ENCODE measurements around the gene PTP4A1.
"Not testable (repeated sequence)": the region's sequence is repeated elsewhere in the genome, so short reads cannot be mapped to it uniquely, and the experiment has no call there.

Gene PTP4A1

DNA sequence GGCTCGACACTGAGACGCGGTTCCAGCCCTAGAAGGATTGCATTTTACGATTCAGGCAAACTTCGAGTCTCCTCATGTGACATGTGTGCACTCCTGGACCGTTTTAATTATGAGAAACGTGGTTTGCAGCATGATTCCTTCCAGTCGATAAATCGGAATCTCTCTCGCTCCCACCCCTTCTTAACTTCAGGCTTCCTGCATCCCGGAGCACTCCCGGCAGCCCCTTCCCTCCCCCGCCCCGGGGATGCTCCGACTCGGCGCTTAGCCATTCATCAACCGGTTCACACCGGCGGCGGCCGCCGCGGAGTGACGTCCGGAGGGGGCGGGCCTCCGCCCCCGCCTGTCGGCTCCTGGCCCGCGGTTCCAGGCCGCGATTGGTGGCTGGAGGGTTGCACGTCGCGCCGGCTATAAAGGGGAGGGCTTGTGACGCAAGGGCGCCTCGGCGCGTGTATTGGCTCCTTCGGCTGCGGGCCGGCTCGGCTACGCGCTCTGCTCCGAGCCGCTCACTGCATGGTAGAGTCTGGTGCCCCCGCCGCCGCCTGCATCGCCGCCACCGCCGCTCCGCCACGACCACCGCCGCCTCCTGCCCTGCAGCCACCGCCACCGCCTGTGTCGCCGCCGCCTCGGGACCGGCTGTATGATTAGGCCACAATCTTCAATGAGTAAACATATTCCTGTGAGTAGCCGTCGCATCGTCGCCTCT, at the start of gene PTP4A1, which contains the start of gene LOC128125822:
Gene PTP4A1, plus strand, starts transcription at position 437 of the 703 bp plus-strand sequence. CDS start 4,401 bp downstream, outside the sequence.
Gene LOC128125822, plus strand, starts transcription at position 437 of the 703 bp plus-strand sequence.
- DNase-seq, result peak; percentile 98

GRCh38 chr6:63522911-63523287, 49.4 kb upstream of the PTP4A1 start:
- DNase-seq, result not testable (repeated sequence)

- DNase-seq, result no peak
Measured at GRCh38 chr6:63523630-63524029, 48.6 kb upstream of the PTP4A1 start.

GRCh38 chr6:63525186-63525878, 46.9 kb upstream of the PTP4A1 start:
- peak; percentile 10 for DNase-seq

DNA sequence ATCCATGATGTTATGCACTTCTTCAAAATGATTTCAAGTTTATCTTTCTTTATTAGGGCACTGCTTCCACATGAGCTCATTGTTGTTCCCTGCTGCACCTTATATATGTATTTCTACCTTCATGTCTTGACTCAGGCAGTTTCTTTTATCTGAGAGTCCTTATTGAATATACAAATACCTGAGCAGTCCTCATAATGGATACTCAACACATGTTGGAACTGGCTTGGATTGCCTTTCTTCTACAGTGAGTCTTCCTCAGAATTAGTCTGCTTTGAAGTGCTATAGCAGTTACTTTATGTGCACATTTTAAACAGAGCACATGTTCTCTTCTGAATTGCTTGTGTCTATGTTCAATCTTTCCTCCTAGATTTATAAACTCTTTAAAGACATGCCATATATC, 45.3 kb upstream of the PTP4A1 start:
- DNase-seq, result no peak

GRCh38 chr6:63527658-63528514, 44.4 kb upstream of the PTP4A1 start:
- no peak for DNase-seq

DNA sequence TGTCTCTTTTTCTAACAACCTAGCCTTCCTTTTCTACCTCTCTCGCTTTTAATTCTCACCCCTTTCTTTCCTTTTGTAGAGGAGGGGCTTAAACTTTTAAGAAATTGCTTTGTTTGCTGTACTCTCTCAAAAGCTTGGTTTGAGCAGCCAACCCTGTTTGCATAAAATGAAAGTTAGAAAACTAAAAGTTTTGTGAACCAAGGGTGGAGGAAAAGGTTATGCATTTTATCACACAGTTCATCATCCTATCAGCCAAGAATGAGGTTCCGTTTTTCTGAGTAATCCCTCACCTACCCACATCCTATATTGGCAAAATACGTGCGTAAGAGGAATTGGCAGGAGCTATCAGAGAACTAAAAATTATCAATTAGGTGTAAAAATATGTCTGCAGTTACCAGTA, 42.8 kb upstream of the PTP4A1 start:
- peak; percentile 49 for DNase-seq

GRCh38 chr6:63530182-63530581, 42.1 kb upstream of the PTP4A1 start:
- no peak for DNase-seq

DNA sequence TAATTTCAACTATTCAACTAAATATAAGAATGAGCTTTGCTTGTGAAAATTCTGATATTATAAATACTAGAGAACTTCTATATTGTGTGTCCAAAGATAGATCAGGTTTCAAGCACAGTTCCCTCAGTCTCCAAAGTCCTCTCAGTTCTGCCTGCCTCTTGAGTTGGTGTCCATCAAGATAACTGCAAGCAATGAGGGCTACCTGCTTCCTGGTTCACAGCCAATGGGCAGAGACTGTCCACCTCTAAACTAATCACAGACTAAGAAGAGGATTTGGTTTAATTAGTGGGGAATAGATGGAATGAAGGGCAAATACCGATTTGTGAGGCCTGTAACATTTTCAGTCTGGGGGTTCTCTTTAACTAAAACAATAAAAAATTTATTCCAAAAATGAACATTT, 41.3 kb upstream of the PTP4A1 start:
- no peak for DNase-seq

DNA sequence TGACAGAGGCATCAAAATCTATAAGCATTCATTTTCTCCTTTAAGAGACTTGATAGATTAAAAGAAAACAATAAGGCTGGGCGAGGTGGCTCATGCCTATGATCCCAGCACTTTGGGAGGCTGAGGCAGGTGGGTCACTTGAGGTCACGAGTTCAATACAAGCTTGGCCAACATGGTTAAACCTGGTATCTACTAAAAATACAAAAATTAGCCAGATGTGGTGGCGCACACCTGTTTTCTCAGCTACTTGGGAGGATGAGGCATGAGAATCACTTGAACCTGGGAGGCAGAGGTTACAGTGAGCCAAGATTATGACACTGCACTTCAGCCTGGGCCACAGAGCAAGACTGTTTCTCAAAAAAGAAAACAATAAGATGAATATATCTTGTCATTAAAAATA, 39.3 kb upstream of the PTP4A1 start:
- DNase-seq, result no peak

- no peak for DNase-seq
Measured at GRCh38 chr6:63533952-63534351, 38.3 kb upstream of the PTP4A1 start.

- no peak for DNase-seq
Measured at GRCh38 chr6:63537201-63537958, 34.9 kb upstream of the PTP4A1 start.

DNA sequence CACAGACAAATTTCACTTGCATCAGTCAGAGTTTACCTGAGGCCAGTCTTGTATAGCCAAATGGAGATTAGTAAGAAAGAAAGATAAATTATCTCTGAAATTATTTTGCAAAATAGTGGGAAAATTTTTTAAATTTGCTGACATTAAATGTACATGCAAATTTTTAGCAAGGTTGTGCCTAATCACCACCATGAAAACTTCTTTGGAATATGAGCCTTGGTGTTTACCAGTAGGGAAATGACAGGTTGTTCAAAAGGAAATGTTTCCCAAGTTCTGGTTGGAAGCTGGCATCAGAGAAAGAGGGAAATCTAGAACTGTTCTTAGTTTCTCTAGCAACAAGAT, 34.4 kb upstream of the PTP4A1 start:
- DNase-seq, result no peak

DNA sequence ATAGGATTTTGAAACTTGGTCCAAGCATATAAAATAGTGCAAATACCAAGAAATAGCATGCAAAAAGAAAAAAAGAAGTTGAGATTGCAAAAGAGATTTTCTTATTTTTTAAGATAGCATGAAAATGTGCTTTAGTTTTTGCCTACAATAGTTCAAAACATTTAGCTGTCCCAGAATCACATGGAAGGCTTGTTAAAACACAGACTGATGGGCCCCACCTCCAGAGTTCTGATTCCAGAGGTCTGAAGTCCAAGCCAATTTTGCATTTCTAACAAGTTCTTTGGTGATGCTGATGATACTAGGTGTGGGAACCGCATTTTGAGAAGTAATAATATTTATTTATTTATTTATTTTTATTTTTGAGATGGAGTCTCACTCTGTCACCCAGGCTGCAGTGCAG, 33.7 kb upstream of the PTP4A1 start:
- DNase-seq, result no peak

DNA sequence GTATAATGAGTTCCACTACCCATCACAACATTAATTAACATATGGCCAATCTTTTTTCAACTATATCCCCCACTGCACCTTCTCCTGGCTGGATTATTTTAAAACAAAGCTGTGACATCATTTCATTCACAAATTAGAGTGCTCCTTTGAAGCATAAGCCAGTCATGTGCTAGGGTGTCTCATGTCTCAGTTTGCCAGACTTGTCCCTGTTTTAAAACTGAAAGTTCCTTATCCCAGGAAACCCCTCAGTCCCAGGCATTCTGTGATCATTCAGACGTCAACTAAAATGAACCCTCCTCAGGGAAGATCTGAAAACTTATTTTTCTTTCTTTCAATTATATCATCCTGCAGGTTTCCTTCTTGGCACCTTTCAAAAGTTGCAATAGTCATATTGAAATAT, 29.3 kb upstream of the PTP4A1 start:
- no peak for DNase-seq

- no peak for DNase-seq
Measured at GRCh38 chr6:63543982-63544381, 28.3 kb upstream of the PTP4A1 start.

- no peak for DNase-seq
Measured at GRCh38 chr6:63546236-63546635, 26.0 kb upstream of the PTP4A1 start.

GRCh38 chr6:63546697-63547096, 25.6 kb upstream of the PTP4A1 start:
- no peak for DNase-seq

DNA sequence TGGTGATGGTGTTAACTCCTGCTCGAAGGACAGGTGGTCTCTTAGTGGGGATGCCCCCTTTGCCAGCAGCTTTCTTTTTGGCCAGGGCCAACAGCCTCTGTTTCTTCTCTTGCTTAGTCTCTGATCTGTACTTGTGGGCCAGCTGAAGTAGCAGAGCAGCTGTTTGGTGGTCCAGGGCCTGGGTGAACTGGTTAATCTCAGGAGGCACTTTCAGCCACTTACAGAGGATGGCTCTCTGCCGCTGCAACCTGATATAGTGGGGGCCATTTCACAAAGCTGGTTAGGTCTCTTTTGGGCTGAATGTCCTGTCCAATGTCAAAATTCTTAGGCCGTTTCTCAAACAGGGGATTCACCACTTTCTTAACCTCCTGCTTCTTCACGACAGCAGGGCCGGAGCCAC, 23.2 kb upstream of the PTP4A1 start:
- DNase-seq, result no peak

GRCh38 chr6:63553208-63553607, 19.1 kb upstream of the PTP4A1 start:
- DNase-seq, result no peak

- DNase-seq, result no peak
Measured at GRCh38 chr6:63553900-63554299, 18.4 kb upstream of the PTP4A1 start.

- no peak for DNase-seq
Measured at GRCh38 chr6:63554782-63555181, 17.5 kb upstream of the PTP4A1 start.

DNA sequence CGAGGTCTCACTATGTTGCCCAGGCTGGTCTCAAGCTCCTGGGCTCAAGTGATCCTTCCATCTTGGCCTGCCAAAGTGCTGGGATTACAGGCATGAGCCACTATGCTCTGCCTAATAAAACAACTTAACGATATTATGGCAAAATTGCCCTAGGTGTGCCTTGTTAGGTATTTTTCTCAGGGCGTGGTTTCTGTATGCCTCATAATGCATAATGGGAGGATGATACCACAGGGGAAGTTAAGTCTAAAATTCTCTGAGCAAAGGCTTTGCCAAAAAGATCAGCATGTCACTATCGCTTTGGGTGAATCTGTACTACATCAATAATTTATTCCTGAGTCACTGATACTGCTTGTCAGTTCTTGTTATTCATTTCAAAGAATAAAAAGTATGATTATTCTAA, 15.9 kb upstream of the PTP4A1 start:
- DNase-seq, result no peak
